Smooth muscle cell (in vitro differentiated cells): ENCODE data around the gene PDZRN4. TPM values are rescaled to one million over a fixed set of nuclear protein-coding genes. Genes with fewer than 3 reads are reported as not detected.

Source experiments
- DNase-seq: peaks from one replicate; lab custom pipeline; 2025; ENCODE audit not compliant: unreplicated experiment; lab: John Stamatoyannopoulos, UW
- H2AFZ ChIP-seq: fragments of 200-600 bp; sonication (generic); 2 replicates; pipeline ENCODE4 v1.6.0; 2016; ENCODE audit warnings: antibody characterized with exemption, low read depth, mild to moderate bottlenecking
- H3F3A ChIP-seq: fragments of 200-600 bp; sonication (generic); 2 replicates; pipeline ENCODE4 v1.6.0; 2017; ENCODE audit warnings: antibody characterized with exemption, low read depth
- H3K27ac ChIP-seq: fragments of 200-600 bp; sonication (generic); 2 replicates; pipeline ENCODE4 v1.5.1; 2016; ENCODE audit warnings: low read depth, mild to moderate bottlenecking
- H3K27me3 ChIP-seq: fragments of 200-600 bp; sonication (generic); 2 replicates; pipeline ENCODE4 v1.6.1; 2016; ENCODE audit warnings: low read depth, mild to moderate bottlenecking
- H3K36me3 ChIP-seq: fragments of 200-600 bp; sonication (generic); 2 replicates; pipeline ENCODE4 v1.5.1; 2016; ENCODE audit warnings: low read depth
- H3K4me1 ChIP-seq: fragments of 200-600 bp; sonication (generic); 2 replicates; pipeline ENCODE4 v1.5.1; 2016; ENCODE audit warnings: low read depth
- H3K4me2 ChIP-seq: fragments of 200-600 bp; sonication (generic); 2 replicates; pipeline ENCODE4 v1.6.0; 2016; ENCODE audit warnings: mild to moderate bottlenecking
- H3K4me3 ChIP-seq: fragments of 200-600 bp; sonication (generic); 2 replicates; pipeline ENCODE4 v1.5.1; 2016; ENCODE audit warnings: mild to moderate bottlenecking
- H3K79me2 ChIP-seq: fragments of 200-600 bp; sonication (generic); 2 replicates; pipeline ENCODE4 v1.6.0; 2016; ENCODE audit warnings: low read depth, mild to moderate bottlenecking
- H3K9ac ChIP-seq: fragments of 200-600 bp; sonication (generic); 2 replicates; pipeline ENCODE4 v1.6.0; 2016; ENCODE audit warnings: low read depth
- H3K9me3 ChIP-seq: fragments of 200-600 bp; sonication (generic); replicated peaks from 2 replicates; pipeline ENCODE4 v1.5.1; 2016; ENCODE audit warnings: low read depth
- H4K20me1 ChIP-seq: fragments of 200-600 bp; sonication (generic); 2 replicates; pipeline ENCODE4 v1.6.0; 2016; ENCODE audit warnings: low read depth
- WGBS: methylation state at CpG from one replicate; pipeline ENCODE4 v1.1.7; 2016; ENCODE audit warnings: low lambda C conversion rate; 5-methylcytosine and 5-hydroxymethylcytosine counted together
- polyA plus RNA-seq: library from polyadenylated mRNA; unstranded; fragments of >200 nt; fragmentation: Nextera tagmentation; extraction: Ambion mirVana; gene quantifications from 2 replicates; pipeline ENCODE4 v1.2.1, GENCODE V29; 2016
- total RNA-seq: library from RNA; depleted of rRNA; stranded (reverse); fragments of >200 nt; gene quantifications from 2 replicates; pipeline ENCODE4 v1.2.3, GENCODE V29; 2014
- TF ChIP-seq, protein P1 (sequence below): fragments of 200-600 bp; sonication (generic); IDR thresholded peaks from 2 replicates; pipeline ENCODE4 v1.5.1; 2017; ENCODE audit warnings: borderline replicate concordance, mild to moderate bottlenecking, antibody characterized with exemption; ENCODE audit not compliant: insufficient read depth, poor library complexity, severe bottlenecking

Gene PDZRN4
- total and polyA plus RNA-seq, 2 experiments from 2014 or later = 4.7 to 5.4 TPM

DNA sequence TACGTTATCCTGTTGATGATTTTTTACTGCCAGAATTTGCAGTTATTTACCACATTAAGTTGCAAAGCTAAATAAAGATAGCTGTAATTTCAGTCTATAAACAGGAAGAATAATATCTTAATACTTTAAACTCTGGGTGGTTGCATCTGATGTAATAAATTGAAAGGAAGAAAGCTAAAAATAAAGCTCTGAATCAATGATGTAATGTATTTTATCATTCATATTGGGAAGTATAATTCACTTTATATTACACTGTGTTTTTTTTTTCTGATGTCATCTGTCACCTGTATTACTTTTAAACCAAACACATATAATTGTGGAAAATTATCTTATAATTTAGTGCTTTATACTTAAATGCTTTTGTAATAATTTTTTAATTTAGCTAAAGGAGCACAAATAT is 37.1 kb downstream of the PDZRN4 start:
- no peak overlapping the region for H3K4me2 ChIP-seq
- TF ChIP-seq, protein P1, sequence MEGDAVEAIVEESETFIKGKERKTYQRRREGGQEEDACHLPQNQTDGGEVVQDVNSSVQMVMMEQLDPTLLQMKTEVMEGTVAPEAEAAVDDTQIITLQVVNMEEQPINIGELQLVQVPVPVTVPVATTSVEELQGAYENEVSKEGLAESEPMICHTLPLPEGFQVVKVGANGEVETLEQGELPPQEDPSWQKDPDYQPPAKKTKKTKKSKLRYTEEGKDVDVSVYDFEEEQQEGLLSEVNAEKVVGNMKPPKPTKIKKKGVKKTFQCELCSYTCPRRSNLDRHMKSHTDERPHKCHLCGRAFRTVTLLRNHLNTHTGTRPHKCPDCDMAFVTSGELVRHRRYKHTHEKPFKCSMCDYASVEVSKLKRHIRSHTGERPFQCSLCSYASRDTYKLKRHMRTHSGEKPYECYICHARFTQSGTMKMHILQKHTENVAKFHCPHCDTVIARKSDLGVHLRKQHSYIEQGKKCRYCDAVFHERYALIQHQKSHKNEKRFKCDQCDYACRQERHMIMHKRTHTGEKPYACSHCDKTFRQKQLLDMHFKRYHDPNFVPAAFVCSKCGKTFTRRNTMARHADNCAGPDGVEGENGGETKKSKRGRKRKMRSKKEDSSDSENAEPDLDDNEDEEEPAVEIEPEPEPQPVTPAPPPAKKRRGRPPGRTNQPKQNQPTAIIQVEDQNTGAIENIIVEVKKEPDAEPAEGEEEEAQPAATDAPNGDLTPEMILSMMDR = no peak
- no peaks in the 10 kb centered on the region for H3K79me2 ChIP-seq
- H4K20me1 ChIP-seq = no peaks in the 10 kb centered on the region
- H3K27ac ChIP-seq = no peak overlapping the region
- H3K9ac ChIP-seq = no peak overlapping the region
- 97% methylated on average over 1 of the region's 1 CpG for WGBS
- no peak overlapping the region for H2AFZ ChIP-seq
- DNase-seq = no peak
- H3F3A ChIP-seq = no peaks in the 10 kb centered on the region
- H3K9me3 ChIP-seq = no peaks in the 10 kb centered on the region
- H3K27me3 ChIP-seq = no peaks in the 10 kb centered on the region
- no peaks in the 10 kb centered on the region for H3K36me3 ChIP-seq
- H3K4me3 ChIP-seq = no peak overlapping the region
- H3K4me1 ChIP-seq = no peaks in the 10 kb centered on the region

DNA sequence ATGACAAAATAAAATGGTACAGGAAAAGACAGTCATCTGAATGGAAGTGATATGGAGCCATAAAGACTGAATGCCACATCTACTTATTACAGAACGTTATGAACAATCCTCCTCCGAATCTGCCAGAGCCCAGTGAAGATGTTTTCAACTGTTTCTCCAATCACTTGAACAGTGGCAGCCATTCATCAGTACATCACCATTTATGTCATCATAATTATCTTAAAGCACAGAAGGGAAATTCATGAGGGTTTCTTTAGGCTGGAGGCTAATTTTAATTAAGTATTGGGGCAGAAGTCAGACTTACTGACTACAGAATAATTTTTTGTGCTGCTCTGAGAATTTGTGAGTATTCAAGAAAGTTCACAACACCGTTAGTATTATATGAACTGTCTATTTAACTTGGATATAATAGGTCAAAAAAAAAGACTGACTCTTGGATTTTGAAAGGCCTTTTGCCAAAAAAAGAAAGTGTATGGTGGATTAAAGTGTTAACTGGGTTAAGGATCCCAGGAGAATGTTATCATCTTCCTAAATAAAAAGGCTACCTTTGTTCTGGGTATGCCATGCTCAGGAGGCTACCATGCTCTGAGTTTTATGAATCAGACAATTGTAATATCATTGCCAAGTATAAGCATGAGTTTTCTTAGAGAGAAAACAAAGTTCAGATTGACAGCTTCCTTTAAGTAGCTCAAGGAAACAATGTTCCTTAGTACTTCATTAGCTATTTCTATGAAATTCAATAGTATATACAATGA is 40.1 kb downstream of the PDZRN4 start:
- Histone ChIP-seq H3K36me3 (no peaks in the 10 kb centered on the region), H3K79me2 (no peaks in the 10 kb centered on the region), H3K9me3 (no peaks in the 10 kb centered on the region), H3K27me3 (no peaks in the 10 kb centered on the region), H3K4me2 (no peak overlapping the region), H4K20me1 (no peaks in the 10 kb centered on the region), H3K4me3 (no peak overlapping the region), H3F3A (no peaks in the 10 kb centered on the region), H3K27ac (no peak overlapping the region), H3K4me1 (no peaks in the 10 kb centered on the region), H3K9ac (no peak overlapping the region), H2AFZ (no peak overlapping the region)
- TF ChIP-seq, protein P1 = no peak
- 77% methylated on average over 3 of the region's 3 CpGs for WGBS
- no peak for DNase-seq

DNA sequence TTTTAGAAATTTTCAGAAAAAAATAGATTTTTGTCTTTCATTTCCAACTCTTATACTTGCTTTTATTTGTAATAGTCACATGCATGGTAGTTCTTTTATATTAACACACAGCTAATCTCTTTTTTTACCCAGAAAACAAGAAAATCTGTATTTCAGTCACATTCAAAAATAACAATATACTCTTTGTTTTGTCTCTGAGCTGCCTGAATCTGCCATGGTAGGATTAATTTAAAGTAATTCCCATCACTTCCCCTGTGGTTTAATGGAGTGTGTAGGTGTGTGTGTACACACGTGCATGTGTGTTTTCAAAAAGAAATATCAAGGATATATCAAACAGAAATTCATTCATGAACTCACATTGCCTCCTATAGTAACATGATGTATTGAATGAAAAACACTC is 42.6 kb downstream of the PDZRN4 start:
- TF ChIP-seq, protein P1 = no peak
- no peak overlapping the region for H3K9ac ChIP-seq
- DNase-seq = no peak
- no peaks in the 10 kb centered on the region for H3K4me1 ChIP-seq
- no peak overlapping the region for H2AFZ ChIP-seq
- H4K20me1 ChIP-seq = no peaks in the 10 kb centered on the region
- H3K27ac ChIP-seq = no peak overlapping the region
- no peaks in the 10 kb centered on the region for H3K9me3 ChIP-seq
- H3F3A ChIP-seq = no peaks in the 10 kb centered on the region
- WGBS = 89% methylated on average over 1 of the region's 1 CpG
- no peak overlapping the region for H3K4me2 ChIP-seq
- no peaks in the 10 kb centered on the region for H3K27me3 ChIP-seq
- H3K4me3 ChIP-seq = no peak overlapping the region
- no peaks in the 10 kb centered on the region for H3K79me2 ChIP-seq
- no peaks in the 10 kb centered on the region for H3K36me3 ChIP-seq

DNA sequence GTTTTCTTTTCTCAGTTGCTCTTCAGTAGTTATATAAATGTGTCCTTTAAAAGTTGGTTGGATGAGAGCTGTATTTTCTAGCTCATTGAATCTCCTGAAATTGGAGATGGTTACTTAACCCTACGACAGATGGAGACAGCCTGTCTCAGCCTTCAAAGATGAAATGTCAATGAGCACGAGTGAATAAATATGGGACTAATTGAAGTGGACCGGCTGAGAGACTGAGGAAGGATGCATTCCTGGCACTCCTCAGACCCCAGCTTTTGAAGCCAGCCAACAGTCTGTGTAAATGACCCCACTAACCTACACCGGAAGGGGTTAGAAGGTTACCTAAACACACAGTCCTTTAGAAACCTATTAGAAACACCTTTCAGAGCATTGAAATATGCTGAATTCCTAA is 46.6 kb downstream of the PDZRN4 start:
- Histone ChIP-seq H4K20me1 (no peaks in the 10 kb centered on the region), H3K4me3 (no peak overlapping the region), H3K27me3 (no peaks in the 10 kb centered on the region), H3K9me3 (no peaks in the 10 kb centered on the region), H3K9ac (no peak overlapping the region), H3F3A (no peaks in the 10 kb centered on the region), H3K36me3 (no peaks in the 10 kb centered on the region), H3K4me1 (no peaks in the 10 kb centered on the region), H2AFZ (no peak overlapping the region), H3K27ac (no peak overlapping the region), H3K79me2 (no peaks in the 10 kb centered on the region), H3K4me2 (no peak overlapping the region)
- TF ChIP-seq, protein P1 = no peak
- no peak for DNase-seq
- WGBS = 76% methylated on average over 4 of the region's 4 CpGs
